Measurements from ENCODE around the gene AZU1. TPM values are rescaled to one million over a fixed set of nuclear protein-coding genes. Genes with fewer than 3 reads are reported as not detected.
"Not testable (repeated sequence)": the region's sequence is repeated elsewhere in the genome, so short reads cannot be mapped to it uniquely, and the experiment has no call there.

The AZU1 gene
- total RNA-seq, 1 experiment from 2014 or later = not detected

- ChIA-PET CTCF (no interaction called here), POLR2A (ENCODE audit: unreplicated experiment) (no interaction called here)
- no peaks in the 10 kb centered on the region for H3K36me3 ChIP-seq (ENCODE audit: low read depth, low read length)
- peaks cover 11% of the 10 kb centered on the region for H3K27me3 ChIP-seq (ENCODE audit: low read length)
- DNase-seq = no peak
- no peaks in the 10 kb centered on the region for H3K9me3 ChIP-seq (ENCODE audit: low read length)
- TF ChIP-seq, protein P1, sequence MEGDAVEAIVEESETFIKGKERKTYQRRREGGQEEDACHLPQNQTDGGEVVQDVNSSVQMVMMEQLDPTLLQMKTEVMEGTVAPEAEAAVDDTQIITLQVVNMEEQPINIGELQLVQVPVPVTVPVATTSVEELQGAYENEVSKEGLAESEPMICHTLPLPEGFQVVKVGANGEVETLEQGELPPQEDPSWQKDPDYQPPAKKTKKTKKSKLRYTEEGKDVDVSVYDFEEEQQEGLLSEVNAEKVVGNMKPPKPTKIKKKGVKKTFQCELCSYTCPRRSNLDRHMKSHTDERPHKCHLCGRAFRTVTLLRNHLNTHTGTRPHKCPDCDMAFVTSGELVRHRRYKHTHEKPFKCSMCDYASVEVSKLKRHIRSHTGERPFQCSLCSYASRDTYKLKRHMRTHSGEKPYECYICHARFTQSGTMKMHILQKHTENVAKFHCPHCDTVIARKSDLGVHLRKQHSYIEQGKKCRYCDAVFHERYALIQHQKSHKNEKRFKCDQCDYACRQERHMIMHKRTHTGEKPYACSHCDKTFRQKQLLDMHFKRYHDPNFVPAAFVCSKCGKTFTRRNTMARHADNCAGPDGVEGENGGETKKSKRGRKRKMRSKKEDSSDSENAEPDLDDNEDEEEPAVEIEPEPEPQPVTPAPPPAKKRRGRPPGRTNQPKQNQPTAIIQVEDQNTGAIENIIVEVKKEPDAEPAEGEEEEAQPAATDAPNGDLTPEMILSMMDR (conservative IDR thresholded peaks at IDR 0.05; ENCODE audit: low read depth, low read length) = no peak
- no peak for TF ChIP-seq EZH2phosphoT487 (IDR thresholded peaks at IDR 0.05; ENCODE audit: borderline replicate concordance, low read length)
- no peak for TF ChIP-seq EZH2 (IDR thresholded peaks at IDR 0.05; ENCODE audit: low read length, unreplicated experiment)
- H3K9me2 ChIP-seq (replicated peaks; ENCODE audit: low read length) = no peaks in the 10 kb centered on the region
- no peak within 1 kb of the TSS for H3K4me3 ChIP-seq (ENCODE audit: low read length)
- no peak within 1 kb of the TSS for H3K27ac ChIP-seq (ENCODE audit: low read length)
- no peaks in the 10 kb centered on the region for H3K4me1 ChIP-seq (ENCODE audit: insufficient read depth, low read length)
- intact Hi-C loops (cut with micrococcal nuclease) = no loop called here
- no peaks in the 10 kb centered on the region for H4K20me1 ChIP-seq (ENCODE audit: low read length)
- H3K79me2 ChIP-seq (ENCODE audit: low read length) = no peaks in the 10 kb centered on the region
- H3K9ac ChIP-seq (ENCODE audit: low read length) = no peak within 1 kb of the TSS
- H3K4me2 ChIP-seq (ENCODE audit: low read length) = no peak within 1 kb of the TSS
- no peaks in the 10 kb centered on the region for H3F3A ChIP-seq (ENCODE audit: low read length, unreplicated experiment)
- no peak for ATAC-seq
- no TSS peak for BruUV-seq (replicated peaks)
- H2AFZ ChIP-seq (ENCODE audit: low read length) = no peak within 1 kb of the TSS
These were observed 24.7 kb downstream of the AZU1 start, which contains the start of gene ELANE for GRCh38 chr19:852136-853013. ELANE (plus strand) TSS chr19:852303; CDS start chr19:852329, 26 bp downstream.

- no peak overlapping the region for H3K4me3 ChIP-seq (ENCODE audit: low read length)
- H3K79me2 ChIP-seq (ENCODE audit: low read length) = no peaks in the 10 kb centered on the region
- no TSS peak for BruUV-seq (replicated peaks)
- ATAC-seq (no peak), DNase-seq (no peak)
- H3F3A ChIP-seq (ENCODE audit: low read length, unreplicated experiment) = no peaks in the 10 kb centered on the region
- peaks cover 4% of the 10 kb centered on the region for H3K27me3 ChIP-seq (ENCODE audit: low read length)
- no peak overlapping the region for H3K4me2 ChIP-seq (ENCODE audit: low read length)
- TF ChIP-seq EZH2 (IDR thresholded peaks at IDR 0.05; ENCODE audit: low read length, unreplicated experiment) (no peak), EZH2phosphoT487 (IDR thresholded peaks at IDR 0.05; ENCODE audit: borderline replicate concordance, low read length) (no peak)
- TF ChIP-seq, protein P1 (conservative IDR thresholded peaks at IDR 0.05; ENCODE audit: low read depth, low read length) = no peak
- intact Hi-C loops (cut with micrococcal nuclease) = no loop called here
- no peaks in the 10 kb centered on the region for H3K36me3 ChIP-seq (ENCODE audit: low read depth, low read length)
- H3K4me1 ChIP-seq (ENCODE audit: insufficient read depth, low read length) = no peaks in the 10 kb centered on the region
- ChIA-PET CTCF (no interaction called here), POLR2A (ENCODE audit: unreplicated experiment) (no interaction called here)
- no peaks in the 10 kb centered on the region for H4K20me1 ChIP-seq (ENCODE audit: low read length)
- no peak overlapping the region for H3K27ac ChIP-seq (ENCODE audit: low read length)
- no peaks in the 10 kb centered on the region for H3K9me2 ChIP-seq (replicated peaks; ENCODE audit: low read length)
- H2AFZ ChIP-seq (ENCODE audit: low read length) = no peak overlapping the region
- no peaks in the 10 kb centered on the region for H3K9me3 ChIP-seq (ENCODE audit: low read length)
- H3K9ac ChIP-seq (ENCODE audit: low read length) = no peak overlapping the region
These were observed 25.5 kb downstream of the AZU1 start for GRCh38 chr19:853014-853585.

- H3K9me3 ChIP-seq (ENCODE audit: low read length); ATAC-seq; intact Hi-C loops (cut with micrococcal nuclease); H3F3A ChIP-seq (ENCODE audit: low read length, unreplicated experiment); BruUV-seq (replicated peaks); H3K9me2 ChIP-seq (replicated peaks; ENCODE audit: low read length); H3K36me3 ChIP-seq (ENCODE audit: low read depth, low read length); DNase-seq; H3K4me3 ChIP-seq (ENCODE audit: low read length); H3K79me2 ChIP-seq (ENCODE audit: low read length); H3K27ac ChIP-seq (ENCODE audit: low read length); CTCF ChIA-PET; H2AFZ ChIP-seq (ENCODE audit: low read length); H4K20me1 ChIP-seq (ENCODE audit: low read length); H3K27me3 ChIP-seq (ENCODE audit: low read length); H3K9ac ChIP-seq (ENCODE audit: low read length); H3K4me2 ChIP-seq (ENCODE audit: low read length); H3K4me1 ChIP-seq (ENCODE audit: insufficient read depth, low read length); POLR2A ChIA-PET (ENCODE audit: unreplicated experiment): not testable (repeated sequence)
These were observed 26.1 kb downstream of the AZU1 start for GRCh38 chr19:853614-854220.
